Left hindlimb (tissue), 1 donor: Measurements from ENCODE around the gene CD27.
A peak's percentile ranks its signal among the peaks of the same experiment; 100 is the strongest.
"Not testable (repeated sequence)": the region's sequence is repeated elsewhere in the genome, so short reads cannot be mapped to it uniquely, and the experiment has no call there.

ENCODE experiments used
- DNase-seq: peaks from one replicate; pipeline ENCODE4 v3.0.0-alpha.2; 2018

The CD27 gene

GRCh38 chr12:6444704-6445688, at the start of gene CD27:
Gene CD27, plus strand, starts transcription at chr12:6444955. Its CDS starts 141 bp downstream, at chr12:6445096.
- DNase-seq = no peak

DNA sequence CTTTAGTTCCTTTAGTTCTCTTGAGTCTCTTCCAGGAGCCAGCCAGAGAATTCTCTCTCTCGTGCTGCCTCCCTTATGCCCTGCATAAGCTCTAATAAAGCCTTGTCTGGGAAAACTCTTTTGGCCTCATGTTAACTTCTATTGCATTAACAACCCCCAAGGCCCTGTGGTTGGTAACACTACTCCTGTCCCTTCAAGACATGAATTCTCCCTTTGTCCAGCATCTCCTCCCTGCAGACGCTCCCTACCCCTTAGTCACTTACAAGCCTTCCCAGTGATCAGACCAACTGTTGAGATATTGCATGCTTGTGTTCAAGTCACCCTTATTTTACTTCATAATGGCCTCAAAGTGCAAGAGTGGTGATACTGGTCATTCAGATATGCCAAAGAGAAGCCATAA, 48.7 kb upstream of the CD27 start:
- no peak for DNase-seq

DNA sequence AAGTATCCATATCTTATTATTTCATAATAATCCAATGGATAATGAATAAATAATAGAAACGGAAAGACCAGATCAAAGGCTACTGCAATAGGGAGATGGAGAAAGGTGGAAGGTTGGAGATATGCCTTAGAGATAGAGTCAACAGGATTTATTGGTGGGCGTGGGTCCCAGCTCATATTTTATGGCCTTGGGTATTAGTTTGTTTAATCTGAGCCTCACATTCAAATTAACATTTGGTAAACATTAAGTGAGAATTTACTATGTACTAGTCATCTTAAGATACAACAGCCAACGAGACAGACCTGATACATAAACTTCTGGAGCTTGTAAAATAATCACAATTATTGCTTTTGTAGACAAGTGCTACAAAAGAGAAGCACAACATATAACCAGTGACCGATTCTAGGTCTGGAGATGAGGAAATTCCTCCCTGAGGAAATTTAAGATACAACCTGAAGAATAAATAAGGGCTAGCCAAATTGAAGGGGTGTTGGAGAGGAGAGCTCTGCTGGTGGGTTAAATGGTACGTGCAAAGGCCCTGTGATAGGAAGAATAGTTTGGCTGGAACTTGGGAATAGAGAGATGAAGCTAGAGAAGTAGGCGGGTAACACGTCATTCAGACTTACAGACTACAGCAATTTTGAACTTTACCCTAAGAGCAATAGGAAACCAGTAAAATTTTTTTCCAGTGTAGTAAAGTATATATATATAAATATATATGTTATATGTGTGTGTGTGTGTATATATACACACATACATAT, 44.7 kb upstream of the CD27 start:
- DNase-seq = no peak

GRCh38 chr12:6404390-6404789, 40.4 kb upstream of the CD27 start:
- no peak for DNase-seq

- DNase-seq = no peak
These were observed 38.8 kb upstream of the CD27 start for GRCh38 chr12:6405963-6406362.

- no peak for DNase-seq
These were observed 37.4 kb upstream of the CD27 start for GRCh38 chr12:6407236-6407954.

- no peak for DNase-seq
These were observed 28.2 kb upstream of the CD27 start for GRCh38 chr12:6416596-6416995.

DNA sequence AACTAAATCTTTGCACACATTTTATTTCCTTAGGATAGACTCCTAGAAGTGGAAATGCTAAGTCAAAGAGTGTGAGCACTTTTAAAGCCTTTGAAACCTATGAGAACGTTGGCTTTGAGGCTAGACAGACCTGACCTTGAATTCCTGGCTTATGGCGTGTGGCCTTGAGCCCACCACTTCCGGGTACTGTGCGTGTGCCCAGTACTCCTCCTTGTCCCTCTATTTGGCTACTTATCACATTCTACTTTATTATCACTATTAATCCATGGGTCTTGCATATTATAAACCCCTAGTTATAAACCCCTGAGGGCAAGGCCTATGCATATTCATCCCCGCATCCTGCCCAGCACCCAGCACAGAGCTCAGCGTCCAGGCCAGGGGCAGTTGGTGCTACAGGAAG, 26.0 kb upstream of the CD27 start:
- no peak for DNase-seq

DNA sequence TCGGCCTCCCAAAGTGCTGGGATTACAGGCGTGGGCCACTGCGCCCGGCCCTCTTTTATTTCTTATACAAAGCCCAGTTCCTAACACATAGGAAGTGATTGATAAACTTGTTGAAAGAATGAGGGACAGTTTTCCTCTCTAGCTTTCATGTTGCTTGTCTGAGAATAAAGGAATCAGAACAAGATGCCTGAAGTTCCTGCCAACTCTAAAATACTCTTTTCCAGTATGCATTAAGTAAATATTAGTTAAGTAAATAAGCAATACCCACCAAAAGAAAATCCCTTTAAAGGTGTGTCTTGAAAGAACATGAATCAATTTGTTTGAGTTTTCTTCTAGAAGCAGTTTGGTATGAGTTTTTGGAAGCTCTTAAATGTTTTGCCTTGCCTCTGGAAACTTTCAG, 24.4 kb upstream of the CD27 start:
- no peak for DNase-seq

DNA sequence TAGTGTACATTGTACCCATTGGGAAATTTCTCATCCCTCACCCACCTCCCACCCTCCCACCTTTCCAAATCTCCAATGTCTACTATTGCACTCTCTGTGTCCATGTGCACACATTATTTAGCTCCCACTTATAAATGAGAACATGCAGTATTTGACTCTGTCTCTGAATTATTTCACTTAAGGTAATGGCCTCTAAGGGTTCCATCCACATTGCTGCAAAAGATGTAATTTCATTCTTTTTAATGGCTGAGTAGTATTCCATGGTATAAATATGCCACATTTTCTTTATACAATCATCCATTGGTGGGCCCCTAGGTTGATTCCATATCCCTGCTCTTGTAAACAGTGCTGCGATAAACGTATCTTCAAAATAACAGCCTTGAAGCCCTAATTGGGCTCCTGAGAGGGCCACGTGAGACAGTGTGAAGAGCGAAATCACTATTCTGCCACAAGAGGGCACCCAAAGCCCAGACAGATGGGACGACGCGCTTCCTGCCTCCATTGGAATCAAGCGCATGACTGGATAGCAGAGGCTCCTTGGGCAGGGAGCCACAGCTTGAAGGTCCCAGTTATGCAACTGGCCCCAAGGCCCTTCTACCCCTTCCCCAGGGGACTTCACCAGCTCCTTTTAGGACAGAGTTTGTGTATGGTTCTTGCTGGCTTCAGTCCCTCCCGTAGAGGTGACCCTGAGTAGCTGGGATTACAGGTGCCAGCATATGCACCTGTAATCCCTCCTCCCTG, 21.3 kb upstream of the CD27 start:
- peak; percentile 78 for DNase-seq

GRCh38 chr12:6424008-6424347, 20.8 kb upstream of the CD27 start:
- no peak for DNase-seq

- no peak for DNase-seq
These were observed 19.9 kb upstream of the CD27 start for GRCh38 chr12:6424866-6425265.

DNA sequence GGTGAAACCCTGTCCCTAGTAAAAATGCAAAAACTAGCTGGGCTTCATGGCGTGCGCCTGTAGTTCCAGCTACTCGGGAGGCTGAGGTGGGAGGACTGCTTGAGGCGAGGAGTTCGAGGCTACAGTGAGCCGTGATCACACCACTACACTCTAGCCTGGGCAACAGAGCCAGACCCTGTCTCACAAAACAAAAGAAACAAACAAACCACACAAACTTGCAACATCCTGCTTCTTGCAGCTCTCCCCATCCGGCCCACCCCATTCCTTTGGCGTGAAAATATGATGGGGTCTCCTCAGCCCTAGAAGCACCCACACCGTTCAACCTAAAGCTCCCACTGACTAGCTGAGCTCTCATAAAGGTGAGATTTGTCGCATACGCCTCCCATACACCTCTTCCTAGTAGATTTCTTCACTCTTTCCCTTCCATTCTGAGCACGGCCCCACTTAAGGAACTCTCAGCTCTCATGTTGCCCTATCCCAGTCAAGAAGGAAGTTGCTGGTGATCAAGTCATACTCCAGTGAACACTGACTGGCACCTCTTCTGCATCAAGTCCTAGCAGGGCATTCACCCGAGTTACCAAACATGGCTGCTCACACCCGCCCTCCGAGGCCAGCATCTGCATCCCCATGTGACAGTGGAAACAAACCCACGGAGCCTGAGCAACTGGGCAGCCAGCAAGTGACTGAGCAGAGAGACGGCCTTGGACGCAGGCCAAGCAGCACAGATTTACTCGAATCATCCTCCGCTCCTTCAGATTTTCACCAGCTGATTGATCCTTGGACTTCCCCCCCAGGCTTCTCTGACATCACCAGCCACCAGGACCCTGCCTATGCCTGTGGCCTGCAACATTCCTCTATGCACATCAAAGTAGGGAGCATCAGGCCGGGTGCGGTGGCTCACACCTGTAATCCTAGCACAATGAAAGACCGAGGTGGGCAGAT, 18.9 kb upstream of the CD27 start:
- DNase-seq = no peak

- no peak for DNase-seq
These were observed 17.7 kb upstream of the CD27 start for GRCh38 chr12:6426882-6427671.

DNA sequence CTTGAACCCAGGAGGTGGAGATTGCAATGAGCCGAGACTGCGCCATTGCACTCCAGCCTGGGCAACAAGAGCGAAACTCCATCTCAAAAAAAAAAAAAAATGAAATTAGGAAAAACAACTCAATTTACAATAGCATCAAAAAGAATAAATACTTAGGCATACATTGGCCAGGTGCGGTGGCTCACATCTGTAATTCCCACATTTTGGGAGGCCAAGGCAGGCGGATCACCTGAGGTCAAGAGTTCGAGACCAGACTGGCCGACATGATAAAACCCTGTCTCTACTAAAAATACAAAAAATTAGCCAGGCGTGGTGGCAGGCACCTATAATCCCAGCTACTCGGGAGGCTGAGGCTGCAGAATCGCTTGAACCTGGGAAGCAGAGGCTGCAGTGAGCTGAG, 17.0 kb upstream of the CD27 start:
- DNase-seq = not testable (repeated sequence)

- DNase-seq = no peak
These were observed 16.4 kb upstream of the CD27 start for GRCh38 chr12:6428326-6428725.

- DNase-seq = peak; percentile 54
These were observed 14.4 kb upstream of the CD27 start for GRCh38 chr12:6430124-6430989.

- DNase-seq = no peak
These were observed 11.8 kb upstream of the CD27 start for GRCh38 chr12:6432991-6433390.
